Measurements from ENCODE around the gene PIGB. TPM values are rescaled to one million over a fixed set of nuclear protein-coding genes. Genes with fewer than 3 reads are reported as not detected.
"Not testable (repeated sequence)": the region's sequence is repeated elsewhere in the genome, so short reads cannot be mapped to it uniquely, and the experiment has no call there.

PIGB gene
- total and polyA plus RNA-seq, 2 of the 4 experiments (the other 2 are of a cell fraction), result 9.2 to 11.8 TPM

DNA sequence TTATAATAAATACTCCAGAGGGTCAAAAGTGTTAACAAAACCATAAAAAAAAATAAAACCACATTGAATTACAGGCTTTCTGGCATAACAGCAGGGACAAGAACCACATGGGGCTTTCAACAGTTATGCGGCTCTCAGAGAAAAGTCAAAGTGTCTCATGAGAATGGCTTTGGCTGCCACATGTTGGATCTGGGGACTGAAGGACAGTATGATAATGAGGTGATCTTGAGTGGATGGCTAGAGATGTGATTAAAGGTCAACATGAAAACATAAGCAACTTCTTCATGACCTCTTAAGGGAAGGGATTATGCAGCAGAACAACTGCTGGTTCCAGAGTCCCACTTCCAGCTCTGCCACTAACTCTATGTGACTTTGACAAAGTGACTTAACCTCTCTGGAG, 34.6 kb upstream of the PIGB start:
- POLR2A ChIA-PET (ENCODE audit: unreplicated experiment), result no interaction called here
- CTCF ChIA-PET, result no interaction called here
- dilution Hi-C loops (cut with HindIII; ENCODE audit: low sequenced_read_pairs, unreplicated experiment) (no loop called here), in situ Hi-C loops (cut with MboI; ENCODE audit: low sequenced_read_pairs) (loop anchor here (5.0 kb wide), 1 partner anchor 62 kb away; no protein-coding TSS in a partner anchor), intact Hi-C loops (cut with micrococcal nuclease) (no loop called here)
- no peak for TF ChIP-seq NFE2L2 (IDR thresholded peaks at IDR 0.05; ENCODE audit: low read depth, low read length)
- no peak for TF ChIP-seq RFX5 (IDR thresholded peaks at IDR 0.05; ENCODE audit: low read depth, low read length)
- no peak overlapping the region for H3K27ac ChIP-seq (ENCODE audit: insufficient read depth, low read length)
- no peak overlapping the region for H3K14ac ChIP-seq (replicated peaks; ENCODE audit: low read depth, low read length)
- peaks cover 14 to 52% of the 10 kb centered on the region in 2 experiments for H3K79me1 ChIP-seq (ENCODE audit: low read depth in 1 of 2, low read length in 2 of 2)
- no peak overlapping the region for H2BK20ac ChIP-seq (ENCODE audit: low read depth, low read length)
- H2BK5ac ChIP-seq (ENCODE audit: low read depth, low read length, poor library complexity, severe bottlenecking), result no peak overlapping the region
- WGBS, 2 experiments (ENCODE audit: extremely low coverage in 2 of 2, insufficient read length in 1 of 2), result no CpG with 5 or more reads among the region's 1 CpG
- H3K9me3 ChIP-seq (ENCODE audit: control insufficient read depth, insufficient read depth, low read length), result no peaks in the 10 kb centered on the region
- H3K36me3 ChIP-seq (ENCODE audit: control insufficient read depth, insufficient read depth, low read length), result no peaks in the 10 kb centered on the region; the same call in 1 of the 2 replicates
- H2AFZ ChIP-seq (replicated peaks; ENCODE audit: low read length, poor library complexity), result no peak overlapping the region
- H3K4me2 ChIP-seq (ENCODE audit: low read depth, low read length), result no peak overlapping the region
- no peak overlapping the region for H4K5ac ChIP-seq (ENCODE audit: low read depth, low read length)
- H2BK15ac ChIP-seq (ENCODE audit: low read depth, low read length), result no peak overlapping the region
- no peak overlapping the region for H3K56ac ChIP-seq (ENCODE audit: extremely low read depth, insufficient read depth, low read length)
- no TSS peak for BruUV-seq (replicated peaks)
- H3K4me3 ChIP-seq (ENCODE audit: insufficient read depth, low read depth, low read length), result no peak overlapping the region
- no peak overlapping the region for H3K4ac ChIP-seq (ENCODE audit: low read depth, low read length)
- H2AK9ac ChIP-seq (replicated peaks; ENCODE audit: low read depth, low read length, poor library complexity), result no peak overlapping the region
- DNase-seq (no peak), ATAC-seq (ENCODE audit: low read depth) (no peak)
- peaks cover 13% of the 10 kb centered on the region; the same call in 1 of the 2 replicates for H4K20me1 ChIP-seq (ENCODE audit: insufficient read depth, low read length)
- H2AK5ac ChIP-seq (ENCODE audit: low read depth, low read length), result no peak overlapping the region
- peaks cover 16% of the 10 kb centered on the region for H3K9me1 ChIP-seq (ENCODE audit: insufficient read depth, low read length)
- no peak overlapping the region for H3K9ac ChIP-seq (ENCODE audit: low read depth, low read length)
- H3K4me1 ChIP-seq (ENCODE audit: control insufficient read depth, insufficient read depth, low read length), result peaks cover 12% of the 10 kb centered on the region
- H2BK120ac ChIP-seq (ENCODE audit: low read depth, low read length), result no peak overlapping the region
- no peaks in the 10 kb centered on the region for H3K27me3 ChIP-seq (ENCODE audit: control insufficient read depth, insufficient read depth, low read length)
- no peak overlapping the region for H4K8ac ChIP-seq (ENCODE audit: low read depth in 2 of 2, low read length in 2 of 2)
- no peak overlapping the region for H3K18ac ChIP-seq (ENCODE audit: low read depth, low read length)
- no peak overlapping the region for H3K23ac ChIP-seq (ENCODE audit: low read depth, low read length)
- H4K91ac ChIP-seq (ENCODE audit: insufficient read depth, low read depth, low read length), result no peak overlapping the region

DNA sequence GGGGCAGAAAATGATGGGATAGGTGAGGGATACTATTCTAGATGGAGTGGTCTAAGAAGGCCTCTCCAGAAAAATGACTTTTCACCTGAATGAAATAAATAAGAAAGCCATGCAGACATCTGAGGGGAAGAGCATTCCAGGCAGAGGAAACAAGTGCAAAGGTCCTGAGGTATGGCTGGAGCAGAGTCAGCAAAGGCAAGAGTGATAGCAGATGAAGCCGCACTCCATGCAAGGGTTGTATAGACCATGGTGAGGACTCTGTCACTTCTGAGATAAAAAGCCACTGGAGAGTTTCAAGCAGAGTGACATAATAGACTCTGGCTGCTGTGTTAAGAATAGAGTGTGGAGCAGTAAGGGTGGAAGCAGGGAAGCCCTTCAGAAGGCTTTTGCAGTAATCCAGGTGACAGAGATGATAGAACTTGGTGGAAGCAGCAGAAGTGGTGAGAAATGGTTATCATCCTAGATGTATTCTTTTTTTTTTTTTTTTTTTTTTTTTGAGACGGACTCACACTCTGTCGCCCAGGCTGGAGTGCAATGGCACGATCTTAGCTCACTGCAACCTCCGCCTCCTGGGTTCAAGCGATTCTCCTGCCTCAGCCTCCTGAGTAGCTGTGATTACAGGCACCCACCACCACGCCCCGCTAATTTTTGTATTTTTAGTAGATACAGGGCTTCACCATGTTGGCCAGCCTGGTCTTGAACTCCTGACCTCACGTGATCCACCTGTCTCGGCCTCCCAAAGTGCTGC, 32.4 kb upstream of the PIGB start:
- H4K8ac ChIP-seq (ENCODE audit: low read depth in 2 of 2, low read length in 2 of 2); H3K4ac ChIP-seq (ENCODE audit: low read depth, low read length); H2AFZ ChIP-seq (replicated peaks; ENCODE audit: low read length, poor library complexity); H4K91ac ChIP-seq (ENCODE audit: insufficient read depth, low read depth, low read length); H3K18ac ChIP-seq (ENCODE audit: low read depth, low read length); H3K4me2 ChIP-seq (ENCODE audit: low read depth, low read length); in situ Hi-C loops (cut with MboI; ENCODE audit: low sequenced_read_pairs); H3K9me3 ChIP-seq (ENCODE audit: control insufficient read depth, insufficient read depth, low read length); H2BK20ac ChIP-seq (ENCODE audit: low read depth, low read length); DNase-seq; H3K4me1 ChIP-seq (ENCODE audit: control insufficient read depth, insufficient read depth, low read length); POLR2A ChIA-PET (ENCODE audit: unreplicated experiment); H4K5ac ChIP-seq (ENCODE audit: low read depth, low read length); H3K4me3 ChIP-seq (ENCODE audit: insufficient read depth, low read depth, low read length); H2BK120ac ChIP-seq (ENCODE audit: low read depth, low read length); H3K27ac ChIP-seq (ENCODE audit: insufficient read depth, low read length); ATAC-seq (ENCODE audit: low read depth); H2BK15ac ChIP-seq (ENCODE audit: low read depth, low read length); H3K36me3 ChIP-seq (ENCODE audit: control insufficient read depth, insufficient read depth, low read length); H2AK9ac ChIP-seq (replicated peaks; ENCODE audit: low read depth, low read length, poor library complexity); dilution Hi-C loops (cut with HindIII; ENCODE audit: low sequenced_read_pairs, unreplicated experiment); H3K9ac ChIP-seq (ENCODE audit: low read depth, low read length); H2BK5ac ChIP-seq (ENCODE audit: low read depth, low read length, poor library complexity, severe bottlenecking); H2AK5ac ChIP-seq (ENCODE audit: low read depth, low read length); BruUV-seq (replicated peaks); H3K56ac ChIP-seq (ENCODE audit: extremely low read depth, insufficient read depth, low read length); H4K20me1 ChIP-seq (ENCODE audit: insufficient read depth, low read length); intact Hi-C loops (cut with micrococcal nuclease); H3K27me3 ChIP-seq (ENCODE audit: control insufficient read depth, insufficient read depth, low read length); H3K14ac ChIP-seq (replicated peaks; ENCODE audit: low read depth, low read length); H3K23ac ChIP-seq (ENCODE audit: low read depth, low read length): not testable (repeated sequence)
- H3K9me1 ChIP-seq (ENCODE audit: insufficient read depth, low read length), result peaks cover 11% of the 10 kb centered on the region
- CTCF ChIA-PET, result interaction anchor here (0.7 kb wide), 1 partner anchor 126 kb away, joined by 3 read pairs; no protein-coding TSS in a partner anchor
- H3K79me1 ChIP-seq (ENCODE audit: low read depth in 1 of 2, low read length in 2 of 2), result peaks cover 13 to 42% of the 10 kb centered on the region in 2 experiments
- 96% methylated on average over 3 of the region's 10 CpGs; no CpG with 5 or more reads in 1 of the 2 experiments for WGBS, 2 experiments (ENCODE audit: extremely low coverage in 2 of 2, insufficient read length in 1 of 2)

Data from IMR-90 (cell line).